Activated CD8-positive, alpha-beta T cell treated with anti-CD3 and anti-CD28 coated beads, Interleukin-2, amount 10 ng/mL, durations not matched to agents 7 days and 5 days (primary cell): ENCODE data around the gene TSPOAP1. TPM values are rescaled to one million over a fixed set of nuclear protein-coding genes. Genes with fewer than 3 reads are reported as not detected.

Source experiments
- ATAC-seq: fragments of 150-1000 bp; cut with Tn5 transposase; one replicate; pipeline ENCODE4 v1.10.0; 2021; ENCODE audit warnings: moderate library complexity
- CTCF ChIA-PET: fragments of 350-600 bp; sonication (Branson Sonifier 250); formaldehyde crosslinking; loops from one replicate; lab custom pipeline; 2021; ENCODE audit warnings: antibody characterized with exemption; lab: Charles Lee
- POLR2A ChIA-PET: fragments of 350-600 bp; sonication (Branson Sonifier 250); formaldehyde crosslinking; loops from one replicate; lab custom pipeline; 2021; ENCODE audit warnings: antibody characterized with exemption; lab: Charles Lee
- DNase-seq: peaks from one replicate; pipeline ENCODE4 v3.0.0-alpha.2; 2020
- H3K27ac Mint-ChIP-seq: one replicate; pipeline ENCODE4 v1.8.0; 2021; ENCODE audit warnings: mild to moderate bottlenecking, mixed read lengths
- H3K27me3 Mint-ChIP-seq: one replicate; pipeline ENCODE4 v1.8.0; 2021; ENCODE audit warnings: low read depth, mixed read lengths
- H3K36me3 Mint-ChIP-seq: one replicate; pipeline ENCODE4 v1.8.0; 2021; ENCODE audit warnings: low read depth, mixed read lengths
- H3K4me1 Mint-ChIP-seq: one replicate; pipeline ENCODE4 v1.8.0; 2021; ENCODE audit warnings: low read depth, mixed read lengths
- H3K4me3 Mint-ChIP-seq: one replicate; pipeline ENCODE4 v1.8.0; 2021; ENCODE audit warnings: mild to moderate bottlenecking, mixed read lengths
- H3K9me3 Mint-ChIP-seq: one replicate; pipeline ENCODE4 v1.8.0; 2022; ENCODE audit warnings: mixed read lengths; ENCODE audit not compliant: insufficient read depth
- total RNA-seq, 2 experiments: library from RNA; stranded (reverse); gene quantifications; one replicate each; pipeline ENCODE4 v1.2.3, GENCODE V29; 2021

TSPOAP1 gene
- total RNA-seq, 2 experiments from 2014 or later, result 45.8 to 51.5 TPM

- peaks cover 30% of the 10 kb centered on the region for H3K27me3 Mint-ChIP-seq
- DNase-seq, result no peak
- no peak for ATAC-seq
- CTCF ChIA-PET, result interaction anchor here (1.3 kb wide), 2 partner anchors 11 to 68 kb away, joined by 3 read pairs; no protein-coding TSS in a partner anchor
- H3K4me1 Mint-ChIP-seq, result no peaks in the 10 kb centered on the region
- POLR2A ChIA-PET, result no interaction called here
- H3K4me3 Mint-ChIP-seq, result no peak overlapping the region
- no peaks in the 10 kb centered on the region for H3K36me3 Mint-ChIP-seq
- H3K27ac Mint-ChIP-seq, result no peak overlapping the region
- no peaks in the 10 kb centered on the region for H3K9me3 Mint-ChIP-seq
These were observed 61.0 kb downstream of the TSPOAP1 start for GRCh38 chr17:58267347-58268324.

- POLR2A ChIA-PET, result no interaction called here
- CTCF ChIA-PET, result no interaction called here
- ATAC-seq (no peak), DNase-seq (no peak)
- Mint-ChIP-seq H3K27me3 (peaks cover 41% of the 10 kb centered on the region), H3K9me3 (no peaks in the 10 kb centered on the region), H3K27ac (no peak overlapping the region), H3K4me1 (no peaks in the 10 kb centered on the region), H3K4me3 (no peak overlapping the region), H3K36me3 (no peaks in the 10 kb centered on the region)
These were observed 62.4 kb downstream of the TSPOAP1 start for GRCh38 chr17:58265902-58266875.

GRCh38 chr17:58265271-58265670 is 63.3 kb downstream of the TSPOAP1 start:
- H3K4me1 Mint-ChIP-seq, result no peaks in the 10 kb centered on the region
- DNase-seq (no peak), ATAC-seq (no peak)
- H3K9me3 Mint-ChIP-seq, result no peaks in the 10 kb centered on the region
- no peaks in the 10 kb centered on the region for H3K36me3 Mint-ChIP-seq
- H3K27ac Mint-ChIP-seq, result no peak overlapping the region
- no peak overlapping the region for H3K4me3 Mint-ChIP-seq
- POLR2A ChIA-PET, result no interaction called here
- H3K27me3 Mint-ChIP-seq, result peaks cover 49% of the 10 kb centered on the region
- CTCF ChIA-PET, result no interaction called here

GRCh38 chr17:58264407-58265103 is 64.0 kb downstream of the TSPOAP1 start:
- no peaks in the 10 kb centered on the region for H3K36me3 Mint-ChIP-seq
- ATAC-seq, result no peak
- no peak overlapping the region for H3K27ac Mint-ChIP-seq
- peaks cover 51% of the 10 kb centered on the region for H3K27me3 Mint-ChIP-seq
- H3K9me3 Mint-ChIP-seq, result no peaks in the 10 kb centered on the region
- H3K4me1 Mint-ChIP-seq, result no peaks in the 10 kb centered on the region
- POLR2A ChIA-PET, result no interaction called here
- CTCF ChIA-PET, result interaction anchor here (0.5 to 1.5 kb wide), 2 partner anchors 15 to 1258 kb away, joined by 3 to 4 read pairs; no protein-coding TSS in a partner anchor
- peak; percentile 9 for DNase-seq
- H3K4me3 Mint-ChIP-seq, result no peak overlapping the region

- Mint-ChIP-seq H3K9me3 (no peaks in the 10 kb centered on the region), H3K4me3 (no peak overlapping the region), H3K27me3 (peaks cover 56% of the 10 kb centered on the region), H3K4me1 (no peaks in the 10 kb centered on the region), H3K27ac (no peak overlapping the region), H3K36me3 (no peaks in the 10 kb centered on the region)
- CTCF ChIA-PET, result interaction anchor here (0.5 to 1.5 kb wide), 2 partner anchors 14 to 1259 kb away, joined by 3 to 4 read pairs; no protein-coding TSS in a partner anchor
- DNase-seq (peak; percentile 17), ATAC-seq (no peak)
- POLR2A ChIA-PET, result no interaction called here
These were observed 64.8 kb downstream of the TSPOAP1 start for GRCh38 chr17:58263773-58264172.

- Mint-ChIP-seq H3K27ac (no peak overlapping the region), H3K36me3 (no peaks in the 10 kb centered on the region), H3K9me3 (no peaks in the 10 kb centered on the region), H3K4me3 (no peak overlapping the region), H3K4me1 (no peaks in the 10 kb centered on the region), H3K27me3 (peaks cover 69% of the 10 kb centered on the region)
- ChIA-PET POLR2A (no interaction called here), CTCF (no interaction called here)
- DNase-seq (no peak), ATAC-seq (no peak)
These were observed 66.4 kb downstream of the TSPOAP1 start for GRCh38 chr17:58262149-58262548.

- H3K27ac Mint-ChIP-seq, result no peak overlapping the region
- H3K4me3 Mint-ChIP-seq, result no peak overlapping the region
- peaks cover 47% of the 10 kb centered on the region for H3K27me3 Mint-ChIP-seq
- ChIA-PET POLR2A (no interaction called here), CTCF (no interaction called here)
- DNase-seq, result no peak
- no peaks in the 10 kb centered on the region for H3K36me3 Mint-ChIP-seq
- no peak for ATAC-seq
- peaks cover 4% of the 10 kb centered on the region for H3K4me1 Mint-ChIP-seq
- no peaks in the 10 kb centered on the region for H3K9me3 Mint-ChIP-seq
These were observed 73.8 kb downstream of the TSPOAP1 start for GRCh38 chr17:58254803-58255202.

- Mint-ChIP-seq H3K27me3 (peaks cover 37% of the 10 kb centered on the region), H3K27ac (no peak overlapping the region), H3K36me3 (no peaks in the 10 kb centered on the region), H3K9me3 (no peaks in the 10 kb centered on the region), H3K4me1 (peaks cover 21% of the 10 kb centered on the region), H3K4me3 (no peak overlapping the region)
- POLR2A ChIA-PET, result no interaction called here
- no peak for ATAC-seq
- DNase-seq, result no peak
- CTCF ChIA-PET, result no interaction called here
These were observed 75.5 kb downstream of the TSPOAP1 start for GRCh38 chr17:58253082-58253481.

- no peak overlapping the region for H3K27ac Mint-ChIP-seq
- H3K27me3 Mint-ChIP-seq, result peaks cover 30% of the 10 kb centered on the region
- CTCF ChIA-PET, result interaction anchor here (1.8 kb wide), 1 partner anchor 52 kb away, joined by 4 read pairs; no protein-coding TSS in a partner anchor
These were observed 76.5 kb downstream of the TSPOAP1 start for GRCh38 chr17:58252141-58252540.

More at GRCh38 chr17:58252141-58252540, 76.5 kb downstream of the TSPOAP1 start:
- Mint-ChIP-seq H3K4me3 (no peak overlapping the region), H3K9me3 (no peaks in the 10 kb centered on the region), H3K36me3 (no peaks in the 10 kb centered on the region), H3K4me1 (peaks cover 30% of the 10 kb centered on the region)
- ATAC-seq (no peak), DNase-seq (no peak)
- POLR2A ChIA-PET, result no interaction called here
